RCC 7860 (cell line): ENCODE results near the gene CKAP4.
"Not testable (repeated sequence)": the region's sequence is repeated elsewhere in the genome, so short reads cannot be mapped to it uniquely, and the experiment has no call there.

Source experiments
- DNase-seq: peaks from one replicate; pipeline ENCODE4 v3.0.0-alpha.2; 2015; ENCODE audit warnings: low spot score
- FAIRE-seq: peaks from 2 replicates; lab custom pipeline; 2012; peaks lifted over from hg19 to GRCh38; lab: Jason Lieb, UNC

Gene CKAP4, protein sequence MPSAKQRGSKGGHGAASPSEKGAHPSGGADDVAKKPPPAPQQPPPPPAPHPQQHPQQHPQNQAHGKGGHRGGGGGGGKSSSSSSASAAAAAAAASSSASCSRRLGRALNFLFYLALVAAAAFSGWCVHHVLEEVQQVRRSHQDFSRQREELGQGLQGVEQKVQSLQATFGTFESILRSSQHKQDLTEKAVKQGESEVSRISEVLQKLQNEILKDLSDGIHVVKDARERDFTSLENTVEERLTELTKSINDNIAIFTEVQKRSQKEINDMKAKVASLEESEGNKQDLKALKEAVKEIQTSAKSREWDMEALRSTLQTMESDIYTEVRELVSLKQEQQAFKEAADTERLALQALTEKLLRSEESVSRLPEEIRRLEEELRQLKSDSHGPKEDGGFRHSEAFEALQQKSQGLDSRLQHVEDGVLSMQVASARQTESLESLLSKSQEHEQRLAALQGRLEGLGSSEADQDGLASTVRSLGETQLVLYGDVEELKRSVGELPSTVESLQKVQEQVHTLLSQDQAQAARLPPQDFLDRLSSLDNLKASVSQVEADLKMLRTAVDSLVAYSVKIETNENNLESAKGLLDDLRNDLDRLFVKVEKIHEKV

DNA sequence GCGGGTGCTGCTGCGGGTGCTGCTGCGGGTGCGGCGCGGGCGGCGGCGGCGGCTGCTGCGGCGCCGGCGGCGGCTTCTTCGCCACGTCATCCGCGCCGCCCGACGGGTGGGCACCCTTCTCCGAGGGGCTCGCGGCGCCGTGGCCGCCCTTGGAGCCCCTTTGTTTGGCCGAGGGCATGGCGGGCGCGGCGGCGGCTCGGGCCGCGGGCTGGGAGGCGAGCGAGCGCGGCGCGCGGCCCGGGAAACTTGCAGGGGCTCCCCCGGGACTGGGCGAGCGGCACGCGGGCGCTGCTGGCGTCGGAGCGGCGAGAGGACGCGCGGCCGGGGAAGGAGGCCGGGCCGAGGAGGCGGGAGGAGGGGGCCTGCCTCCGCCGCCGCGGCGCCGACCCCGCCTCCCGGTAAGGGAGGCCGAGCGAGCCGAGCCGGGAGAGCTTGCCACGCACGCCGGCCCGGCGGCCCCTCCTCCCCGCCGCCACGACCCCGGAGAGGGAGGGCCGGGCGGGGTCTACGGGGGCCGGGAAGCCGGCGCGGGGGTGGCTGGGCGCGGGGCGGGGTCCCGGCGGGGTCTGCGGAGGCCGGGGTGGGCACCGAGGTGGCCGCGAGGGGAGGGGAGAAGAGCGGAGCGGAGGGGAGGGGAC lies at the start of gene CKAP4:
Gene CKAP4, minus strand, starts transcription at position 347 of the 638 bp plus-strand sequence. Its CDS starts 169 bp downstream, at position 178.
- FAIRE-seq: no peak
- peak; percentile 37 for DNase-seq

DNA sequence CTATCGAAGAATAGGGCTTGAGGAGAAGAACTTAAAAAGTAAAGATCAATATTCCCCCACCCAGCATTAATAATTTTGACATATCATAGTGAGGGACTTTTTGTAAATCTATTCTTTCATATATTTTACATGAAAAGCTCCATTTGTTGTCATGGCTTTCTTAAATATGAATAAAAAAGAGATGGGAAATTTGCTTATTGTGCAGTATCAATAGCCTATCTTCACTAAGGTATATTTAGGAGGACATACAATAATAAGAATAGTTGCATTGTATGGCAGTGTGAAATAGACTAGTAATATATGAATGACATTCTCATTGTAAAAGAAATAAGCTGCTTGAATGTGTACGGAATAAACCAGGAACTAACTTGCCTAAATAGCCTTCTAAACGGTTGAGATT lies 49.3 kb upstream of the CKAP4 start:
- FAIRE-seq: no peak
- DNase-seq: no peak

DNA sequence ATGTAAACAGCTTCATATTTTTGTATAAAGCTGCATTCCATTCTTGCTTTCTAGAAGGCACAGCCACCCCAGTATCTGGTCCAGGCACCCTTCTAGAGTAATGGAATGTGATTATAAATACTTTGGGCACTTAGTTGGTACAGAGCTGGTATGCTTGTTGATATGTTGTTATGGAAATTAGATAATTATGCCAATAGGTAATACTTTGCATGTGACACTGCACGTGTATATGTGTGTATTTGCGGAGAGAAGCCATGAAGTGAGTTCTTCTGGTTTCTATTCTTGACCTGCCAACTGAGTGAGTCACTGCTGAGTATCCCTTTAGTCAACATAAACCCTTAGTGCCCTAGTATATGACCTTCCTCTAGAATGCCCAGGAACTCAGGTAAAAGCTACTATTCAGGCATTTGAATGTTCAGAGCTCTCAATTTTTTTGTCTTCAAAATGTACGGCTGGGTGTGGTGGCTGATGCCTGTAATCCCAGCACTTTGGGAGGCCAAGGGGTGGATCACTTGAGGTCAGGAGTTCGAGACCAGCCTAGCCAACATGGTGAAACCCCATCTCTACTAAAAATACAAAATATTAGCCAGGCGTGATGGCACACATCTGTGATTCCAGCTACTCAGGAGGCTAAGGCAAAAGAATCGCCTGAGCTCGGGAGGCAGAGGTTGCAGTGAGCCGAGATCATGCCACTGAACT lies 48.5 kb upstream of the CKAP4 start:
- DNase-seq (peak; percentile 85), FAIRE-seq (peak; percentile 81)

DNA sequence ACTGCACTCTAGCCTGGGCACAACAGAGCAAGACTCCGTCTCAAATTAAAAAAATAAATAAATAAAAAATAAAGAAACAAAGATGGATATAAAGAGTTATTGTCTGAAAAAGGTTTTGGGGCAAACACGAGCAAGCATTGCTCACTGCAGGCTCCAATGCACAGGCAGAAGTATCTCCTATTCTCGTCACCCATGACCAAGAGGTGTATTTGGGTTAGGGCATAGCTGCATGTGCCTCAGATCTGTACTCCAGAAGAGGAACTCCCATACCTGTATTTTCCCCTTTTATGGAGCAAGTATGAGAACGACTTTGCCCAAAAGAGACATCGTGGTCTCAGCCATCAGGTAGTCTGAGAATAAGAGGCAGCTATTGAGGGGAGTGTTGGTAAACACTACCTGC lies 44.5 kb upstream of the CKAP4 start:
- FAIRE-seq: no peak
- DNase-seq: no peak

DNA sequence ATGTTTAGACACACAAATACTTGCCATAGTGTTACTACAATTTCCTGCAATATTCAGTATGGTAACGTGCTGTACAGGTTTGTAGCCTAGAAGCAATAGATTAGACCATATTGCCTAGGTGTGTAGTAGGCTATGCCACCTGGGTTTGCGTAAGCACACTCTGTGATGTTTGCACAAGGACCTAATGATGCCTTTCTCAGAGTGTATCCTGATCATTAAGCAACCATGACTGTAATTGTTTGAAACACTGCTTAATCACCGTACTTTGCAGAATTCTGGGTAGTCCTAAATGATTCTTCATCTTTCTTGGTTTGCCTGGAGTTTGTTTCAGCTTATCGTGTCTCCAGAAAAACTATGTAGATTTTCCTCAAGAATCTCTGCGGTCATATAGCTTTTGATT lies 43.5 kb upstream of the CKAP4 start:
- no peak for FAIRE-seq
- no peak for DNase-seq

DNA sequence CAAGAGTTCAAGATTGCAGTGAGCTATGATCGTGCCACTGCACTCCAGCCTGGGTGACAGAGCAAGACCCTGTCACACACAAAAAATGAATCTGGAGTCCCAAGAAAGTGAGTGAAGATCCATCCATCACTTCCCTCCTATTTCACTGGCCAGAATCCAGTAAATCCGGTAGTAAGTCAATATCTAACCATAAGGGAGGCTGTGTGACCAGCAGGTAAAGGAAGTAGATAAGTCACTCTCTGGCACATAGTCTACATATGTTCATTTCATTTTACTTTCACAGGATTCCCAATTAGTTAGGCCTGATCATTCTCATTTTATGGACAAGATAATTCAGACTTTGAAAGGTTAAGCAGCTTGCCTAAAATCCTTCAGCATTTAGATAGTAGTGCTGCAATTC lies 42.8 kb upstream of the CKAP4 start:
- no peak for DNase-seq
- no peak for FAIRE-seq

DNA sequence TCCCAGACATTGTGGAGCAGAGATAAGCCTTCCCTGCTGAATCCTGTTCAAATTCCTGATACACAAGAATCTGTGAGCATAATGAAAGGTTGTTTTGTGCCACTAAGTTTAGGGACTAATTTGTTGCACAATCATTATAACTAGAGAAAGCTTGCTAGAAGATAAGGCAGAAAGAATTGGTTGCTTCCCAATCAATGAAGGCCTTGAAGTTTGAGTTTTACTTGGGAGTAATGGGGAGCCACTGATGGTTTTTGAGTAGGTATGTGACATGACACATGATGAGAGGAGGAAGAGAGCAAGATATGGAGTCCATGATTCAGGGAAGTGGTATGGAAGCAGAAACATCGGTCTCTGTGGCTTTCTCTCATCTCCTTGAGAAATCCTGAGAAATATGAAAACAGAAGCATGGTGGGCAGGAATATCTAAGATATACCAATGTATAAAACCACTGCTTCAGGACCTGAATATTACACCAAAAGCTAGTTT lies 41.4 kb upstream of the CKAP4 start:
- FAIRE-seq (no peak), DNase-seq (no peak)

DNA sequence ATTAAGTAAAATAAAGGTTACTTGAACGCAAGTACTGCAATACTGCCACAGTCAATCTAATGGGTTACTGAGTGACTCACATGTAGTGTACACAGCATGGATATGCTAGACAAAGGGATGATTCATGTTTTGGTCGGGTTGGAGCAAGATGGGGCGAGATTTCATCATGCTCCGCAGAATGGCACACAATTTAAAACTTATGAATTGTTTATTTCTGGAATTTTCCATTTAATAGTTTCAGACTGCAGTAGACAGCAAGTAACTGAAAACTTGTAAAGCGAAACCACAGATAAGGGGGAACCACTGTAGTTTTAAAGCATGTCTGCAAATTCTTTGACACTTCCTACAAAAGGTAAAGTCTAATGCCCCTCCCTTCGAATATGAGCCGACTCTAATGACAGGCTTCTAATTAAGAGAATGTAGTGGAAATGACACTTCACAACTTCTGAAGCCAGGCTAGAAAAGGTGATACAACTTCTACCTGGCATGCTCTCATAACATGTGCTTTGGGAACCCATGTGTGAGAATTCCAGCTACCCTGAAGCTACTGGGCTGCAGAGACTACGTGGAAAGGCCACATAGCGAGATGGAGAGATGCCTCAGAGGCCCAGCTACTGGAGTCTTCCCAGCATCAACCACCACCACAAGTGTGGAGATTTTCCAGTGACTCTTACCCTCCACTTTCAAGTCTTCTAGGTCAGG lies 40.8 kb upstream of the CKAP4 start:
- peak; percentile 79 for DNase-seq
- peak; percentile 89 for FAIRE-seq

DNA sequence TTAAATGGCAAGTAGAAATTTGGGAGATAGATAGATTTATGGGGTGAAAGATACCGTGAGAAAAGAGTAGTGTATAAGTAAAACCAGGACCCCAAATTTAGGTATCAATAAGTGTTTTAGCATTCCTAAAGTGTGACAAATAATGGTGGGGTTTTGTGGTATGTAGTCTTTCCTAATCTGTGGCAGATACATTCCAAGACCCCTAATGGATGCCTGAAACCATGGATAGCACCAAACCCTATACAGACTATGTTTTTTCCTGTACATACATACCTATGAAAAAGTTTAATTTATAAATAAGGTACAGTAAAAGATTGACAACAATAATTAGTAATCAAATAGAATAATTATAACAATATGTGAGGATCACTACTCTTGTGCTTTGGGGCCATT lies 40.3 kb upstream of the CKAP4 start:
- no peak for FAIRE-seq

DNA sequence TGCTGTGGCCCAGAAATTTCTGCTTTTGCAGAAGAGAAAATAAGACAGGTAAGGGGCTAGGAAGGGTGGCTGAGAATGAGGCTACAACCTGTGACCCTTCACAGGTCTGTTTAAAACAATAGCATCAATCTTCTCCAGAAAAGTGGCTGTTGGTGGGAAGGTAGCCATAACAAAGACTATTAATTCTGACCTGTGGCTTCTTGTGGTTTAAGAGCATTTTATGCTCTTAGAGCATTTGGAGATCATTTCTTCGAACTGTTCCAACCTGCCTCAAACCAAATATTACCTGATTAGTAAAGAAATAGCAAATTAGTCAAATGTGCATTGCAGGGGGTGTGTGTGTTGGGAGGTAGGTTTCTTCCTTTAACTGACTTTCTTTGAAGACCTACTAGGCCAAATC lies 39.5 kb upstream of the CKAP4 start:
- no peak for DNase-seq
- no peak for FAIRE-seq

More for the DNA sequence above, 40.3 kb upstream of the CKAP4 start:
- DNase-seq: no peak

DNA sequence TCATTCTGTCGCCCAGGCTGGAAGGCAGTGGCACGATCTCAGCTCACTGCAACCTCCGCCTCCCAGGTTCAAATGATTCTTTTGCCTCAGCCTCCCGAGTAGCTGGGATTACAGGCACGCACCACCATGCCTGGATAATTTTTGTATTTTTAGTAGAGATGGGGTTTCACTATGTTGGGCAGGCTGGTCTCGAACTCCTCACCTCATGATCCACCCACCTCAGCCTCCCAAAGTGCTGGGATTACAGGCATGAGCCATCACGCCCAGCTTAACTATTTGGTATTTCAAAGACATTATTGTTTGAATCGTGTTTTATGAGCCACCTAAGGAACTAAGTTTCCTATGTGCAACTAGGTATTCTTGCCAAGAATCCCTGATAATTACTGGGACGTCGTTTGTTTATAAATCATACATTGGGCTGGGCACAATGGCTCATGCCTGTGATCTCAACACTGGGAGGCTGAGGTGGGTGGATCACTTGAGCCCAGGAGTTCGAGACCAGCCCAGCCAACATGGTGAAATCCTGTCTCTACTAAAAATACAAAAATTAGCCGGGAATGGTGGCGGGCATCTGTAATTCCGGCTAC lies 38.8 kb upstream of the CKAP4 start:
- not testable (repeated sequence) for DNase-seq, FAIRE-seq

DNA sequence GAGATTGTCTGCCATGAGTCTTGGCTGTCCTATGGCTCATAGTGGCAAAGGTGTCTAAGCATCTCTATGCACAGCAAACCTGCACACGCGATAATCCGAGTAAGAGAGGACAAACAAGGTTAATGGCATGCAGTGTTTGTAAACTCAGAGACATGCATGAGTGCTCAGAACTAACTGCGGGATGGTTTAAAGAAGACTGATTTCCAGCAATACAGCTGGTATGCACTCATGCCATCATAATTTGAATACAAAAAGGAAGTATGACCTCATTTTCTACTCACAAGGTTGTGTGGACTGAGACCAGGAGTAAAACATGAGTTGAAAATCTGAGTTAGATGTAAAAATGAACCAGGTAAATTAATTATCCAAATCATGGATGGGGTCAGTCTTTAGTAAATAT lies 38.2 kb upstream of the CKAP4 start:
- FAIRE-seq (no peak), DNase-seq (no peak)

DNA sequence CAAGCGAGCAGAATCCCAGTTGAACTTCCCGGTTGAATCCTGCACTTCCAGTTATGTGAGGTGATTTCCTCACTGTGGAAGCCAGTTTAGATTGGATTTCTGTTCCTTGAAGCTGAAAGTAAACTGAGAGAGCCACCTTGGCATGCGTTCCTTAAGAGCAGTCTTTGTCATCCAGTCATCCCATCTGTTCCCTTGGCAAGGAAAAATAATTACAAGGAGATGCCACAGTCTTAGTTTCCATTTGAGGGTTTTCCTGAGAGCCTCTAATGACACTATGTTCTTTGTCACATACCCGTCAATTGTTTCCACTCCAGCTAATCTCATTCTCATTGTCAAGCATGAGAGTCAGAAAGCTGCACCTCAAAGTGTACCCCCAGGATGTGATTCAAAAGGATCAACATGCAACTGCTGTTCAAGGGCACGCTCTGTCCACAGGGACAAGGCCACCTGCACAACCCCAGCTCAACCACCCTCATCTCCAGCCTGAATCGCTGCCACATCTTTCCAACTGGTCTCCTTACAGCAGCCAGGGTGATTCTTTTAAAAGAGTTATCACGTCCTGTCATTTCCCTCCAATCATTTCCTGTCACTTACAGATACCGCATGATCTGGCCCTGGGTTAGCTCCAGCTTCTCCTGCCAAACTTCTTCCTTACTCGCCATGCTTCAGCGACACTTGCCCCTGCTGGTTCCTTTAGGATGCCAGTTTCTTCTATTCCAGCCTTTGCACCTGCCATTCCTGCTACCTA lies 36.7 kb upstream of the CKAP4 start:
- DNase-seq: no peak
- no peak for FAIRE-seq

DNA sequence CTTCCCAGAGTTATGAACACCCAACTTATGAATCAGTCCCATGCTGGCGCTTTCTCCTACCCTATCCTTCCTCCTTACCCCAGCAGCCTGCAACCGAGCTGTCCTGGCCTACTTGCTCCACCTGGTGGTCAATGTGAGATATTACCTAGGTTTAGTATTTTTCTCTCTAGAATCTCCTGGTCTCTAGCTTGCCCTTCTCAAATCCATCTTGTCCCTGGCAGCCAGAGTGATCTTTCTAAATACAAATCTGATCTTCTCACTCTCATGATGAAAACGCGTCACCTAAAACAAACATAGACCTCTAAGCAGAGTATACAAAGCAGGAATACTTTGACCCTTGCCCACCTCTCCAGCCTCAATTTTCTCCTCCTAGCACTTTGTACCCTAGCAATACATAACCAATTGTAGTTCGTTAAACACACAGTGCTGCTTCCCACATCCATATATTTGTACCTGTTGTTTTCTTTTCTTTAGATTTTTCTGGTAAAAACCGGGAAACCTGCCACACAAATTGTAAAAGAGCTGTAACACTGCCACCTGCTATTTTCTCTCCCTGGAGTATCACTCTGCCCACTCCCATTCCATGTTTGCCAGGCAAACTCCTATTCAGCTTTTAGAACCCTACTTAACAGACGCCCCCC lies 34.8 kb upstream of the CKAP4 start:
- DNase-seq (peak; percentile 39), FAIRE-seq (no peak)

DNA sequence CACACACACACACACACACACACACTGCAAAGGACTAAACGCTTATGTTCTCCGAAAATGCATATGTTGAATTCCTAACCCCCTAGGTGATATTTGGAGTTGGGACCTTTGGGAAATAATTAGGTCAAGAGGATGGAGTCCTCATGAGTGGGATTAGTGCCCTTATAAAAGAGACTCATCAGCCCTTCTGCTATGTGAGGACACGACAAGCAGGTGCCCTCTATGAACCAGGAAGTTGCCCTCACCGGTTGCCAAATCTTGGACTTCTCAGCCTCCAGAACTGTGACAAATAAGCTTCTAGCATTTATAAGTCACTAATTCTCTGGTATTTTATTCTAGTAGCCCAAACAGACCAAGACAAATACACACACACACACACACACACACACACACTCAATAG lies 34.0 kb upstream of the CKAP4 start:
- no peak for DNase-seq
- FAIRE-seq: no peak

DNA sequence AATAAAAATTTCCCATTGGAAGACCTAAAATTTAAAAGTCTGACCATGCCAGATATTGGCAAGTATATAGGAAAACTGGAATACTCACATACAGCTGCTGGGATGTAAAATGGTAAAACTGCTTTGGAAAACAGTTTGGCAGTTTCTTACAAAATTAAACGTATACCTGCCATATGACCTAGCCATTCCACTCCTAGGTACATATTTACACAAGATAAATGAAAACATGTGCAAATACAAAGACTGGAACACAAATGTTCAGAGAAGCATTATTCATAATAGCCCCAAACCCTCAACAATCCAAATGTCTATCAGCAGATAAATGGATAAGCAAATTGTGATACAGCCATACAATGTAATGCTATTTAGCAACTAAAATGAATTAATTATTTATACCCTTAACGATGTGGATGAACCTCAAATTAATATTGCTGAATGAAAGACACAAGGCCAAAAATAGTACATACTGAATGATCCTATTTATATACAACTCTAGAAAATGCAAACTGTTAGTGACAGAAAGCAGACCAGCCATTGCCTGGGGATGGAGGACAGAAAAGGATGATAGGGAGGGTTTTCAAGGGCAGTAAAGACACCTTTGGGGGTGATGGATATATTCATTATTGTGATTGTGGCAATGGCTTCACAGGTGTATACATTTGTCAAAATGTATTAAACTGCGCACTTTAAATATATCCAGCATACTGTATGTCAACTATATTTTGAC lies 33.4 kb upstream of the CKAP4 start:
- no peak for DNase-seq
- no peak for FAIRE-seq

DNA sequence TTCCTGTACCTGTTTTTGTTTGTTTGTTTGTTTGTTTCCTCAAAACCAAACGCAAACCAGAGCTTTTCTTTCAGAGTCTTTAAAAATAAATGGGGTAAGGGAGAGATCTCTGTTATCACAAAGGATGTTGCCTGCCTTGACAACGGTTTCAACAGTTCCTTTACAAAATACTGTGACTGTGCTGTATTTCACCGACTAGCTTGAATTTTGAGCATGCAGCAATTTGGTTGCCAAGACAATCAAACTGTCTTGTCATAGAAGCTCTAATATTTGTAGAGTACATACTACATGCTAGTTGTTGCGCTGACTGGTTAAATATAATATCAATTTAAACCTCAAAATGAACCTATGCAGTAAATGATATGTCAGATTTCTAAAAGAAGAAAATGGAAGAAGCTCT lies 32.3 kb upstream of the CKAP4 start:
- FAIRE-seq (no peak), DNase-seq (no peak)

DNA sequence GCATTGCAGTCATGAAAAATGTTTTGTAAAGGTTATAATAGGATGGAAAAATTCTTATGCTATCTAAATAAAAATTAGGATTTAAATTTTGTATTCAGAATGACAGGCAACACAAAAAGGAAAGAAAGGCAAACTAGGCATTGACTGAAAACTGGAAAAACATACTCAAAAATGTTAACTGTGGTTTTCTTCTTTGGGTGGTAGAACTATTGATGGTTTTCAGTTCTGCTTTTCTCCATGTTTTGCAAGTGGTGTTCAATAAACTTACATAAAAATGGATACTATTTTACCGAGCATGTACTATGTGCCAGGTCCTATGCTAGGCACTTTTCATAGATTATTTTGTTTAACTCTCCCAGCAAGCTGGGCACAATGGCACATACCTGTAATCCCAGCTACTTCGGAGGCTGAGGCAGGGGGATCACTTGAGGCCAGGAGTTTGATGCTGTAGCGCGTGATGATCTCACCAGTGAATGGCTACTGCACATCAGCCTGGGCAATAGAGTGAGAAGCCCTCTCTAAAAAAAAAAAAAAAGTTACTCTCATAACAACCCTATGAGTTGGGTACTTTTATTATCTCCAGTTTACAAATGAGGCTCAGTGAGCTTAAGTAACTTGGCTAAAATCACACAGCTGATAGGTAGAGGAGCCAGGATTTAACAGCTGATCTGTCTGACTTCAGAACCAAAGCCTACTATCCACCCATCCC lies 28.4 kb upstream of the CKAP4 start:
- DNase-seq (no peak), FAIRE-seq (no peak)
